ENCODE data around the gene EGLN3.

DNA sequence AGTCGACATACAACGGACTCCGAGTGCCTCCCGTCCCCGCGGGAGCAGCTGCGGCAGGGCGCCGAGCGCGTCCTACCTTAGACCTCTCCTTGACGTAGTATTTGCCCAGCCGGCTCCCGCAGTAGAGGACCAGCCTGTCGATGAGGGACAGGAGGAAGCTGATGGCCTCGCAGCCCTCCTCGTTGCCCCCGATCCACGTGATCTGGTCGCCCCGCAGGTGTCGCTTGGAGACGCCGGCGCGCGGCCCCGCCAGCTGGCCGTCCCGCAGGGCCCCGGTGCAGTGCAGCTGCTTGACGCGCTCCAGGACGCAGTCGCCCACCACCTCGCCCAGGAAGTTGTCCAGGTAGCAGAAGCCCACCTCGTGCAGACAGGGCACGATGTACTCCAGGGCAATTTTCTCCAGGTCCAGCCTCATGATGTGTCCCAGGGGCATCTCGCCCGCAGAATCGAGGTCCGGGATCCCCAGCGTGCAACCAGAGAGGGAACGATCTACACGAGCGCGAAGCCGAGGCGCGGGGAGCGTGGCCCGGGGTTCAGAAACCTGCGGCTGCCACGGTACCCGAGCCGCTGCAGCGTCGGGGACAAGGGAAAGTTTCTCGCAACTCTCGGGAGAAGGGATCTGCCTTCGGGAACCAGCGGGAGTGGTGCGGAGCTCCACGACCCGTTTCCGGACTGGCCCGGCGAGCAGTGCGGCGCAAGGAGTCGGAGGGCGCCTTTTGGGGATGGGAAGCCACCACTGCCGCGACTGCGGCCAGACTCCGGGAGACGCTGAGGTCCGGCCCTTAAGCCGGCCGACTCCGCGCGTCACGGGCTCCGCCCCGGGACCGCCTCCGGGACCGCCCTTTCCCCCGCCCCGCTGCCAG, at the start of gene EGLN3:
- TF ChIP-seq, protein P1, sequence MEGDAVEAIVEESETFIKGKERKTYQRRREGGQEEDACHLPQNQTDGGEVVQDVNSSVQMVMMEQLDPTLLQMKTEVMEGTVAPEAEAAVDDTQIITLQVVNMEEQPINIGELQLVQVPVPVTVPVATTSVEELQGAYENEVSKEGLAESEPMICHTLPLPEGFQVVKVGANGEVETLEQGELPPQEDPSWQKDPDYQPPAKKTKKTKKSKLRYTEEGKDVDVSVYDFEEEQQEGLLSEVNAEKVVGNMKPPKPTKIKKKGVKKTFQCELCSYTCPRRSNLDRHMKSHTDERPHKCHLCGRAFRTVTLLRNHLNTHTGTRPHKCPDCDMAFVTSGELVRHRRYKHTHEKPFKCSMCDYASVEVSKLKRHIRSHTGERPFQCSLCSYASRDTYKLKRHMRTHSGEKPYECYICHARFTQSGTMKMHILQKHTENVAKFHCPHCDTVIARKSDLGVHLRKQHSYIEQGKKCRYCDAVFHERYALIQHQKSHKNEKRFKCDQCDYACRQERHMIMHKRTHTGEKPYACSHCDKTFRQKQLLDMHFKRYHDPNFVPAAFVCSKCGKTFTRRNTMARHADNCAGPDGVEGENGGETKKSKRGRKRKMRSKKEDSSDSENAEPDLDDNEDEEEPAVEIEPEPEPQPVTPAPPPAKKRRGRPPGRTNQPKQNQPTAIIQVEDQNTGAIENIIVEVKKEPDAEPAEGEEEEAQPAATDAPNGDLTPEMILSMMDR (IDR thresholded peaks at IDR 0.05; ENCODE audit: low read length): no peak
- TF ChIP-seq EZH2 (IDR thresholded peaks at IDR 0.05; ENCODE audit: borderline replicate concordance, low read length): no peak

All from OCI-LY1 (cell line).